GM19193 (cell line): Measurements from ENCODE around the gene SLC35F5.

Experiments used
- POLR2A ChIP-seq: IDR thresholded peaks from 4 replicates; pipeline ENCODE4 v1.6.1; 2011; ENCODE audit not compliant: insufficient read depth, insufficient read length; ENCODE audit errors: extremely low read depth

The SLC35F5 gene

GRCh38 chr2:113709022-113709421 lies 47.4 kb downstream of the SLC35F5 start:
- TF ChIP-seq POLR2A: no peak

GRCh38 chr2:113707106-113707505 lies 49.3 kb downstream of the SLC35F5 start:
- TF ChIP-seq POLR2A: no peak

- no peak for TF ChIP-seq POLR2A
Observed at GRCh38 chr2:113705982-113706523, 50.4 kb downstream of the SLC35F5 start.

- no peak for TF ChIP-seq POLR2A
Observed at GRCh38 chr2:113703386-113704299, 52.8 kb downstream of the SLC35F5 start.

- no peak for TF ChIP-seq POLR2A
Observed at GRCh38 chr2:113700186-113700841, 56.1 kb downstream of the SLC35F5 start.

- TF ChIP-seq POLR2A: no peak
Observed at GRCh38 chr2:113698892-113699447, 57.5 kb downstream of the SLC35F5 start.

- TF ChIP-seq POLR2A: no peak
Observed at GRCh38 chr2:113697516-113697915, 58.9 kb downstream of the SLC35F5 start.

- TF ChIP-seq POLR2A: no peak
Observed at GRCh38 chr2:113694438-113694837, 62.0 kb downstream of the SLC35F5 start.

- TF ChIP-seq POLR2A: no peak
Observed at GRCh38 chr2:113692698-113693428, 63.6 kb downstream of the SLC35F5 start.

- no peak for TF ChIP-seq POLR2A
Observed at GRCh38 chr2:113686537-113686936, 69.9 kb downstream of the SLC35F5 start.

- TF ChIP-seq POLR2A: no peak
Observed at GRCh38 chr2:113685471-113685870, 71.0 kb downstream of the SLC35F5 start.

- no peak for TF ChIP-seq POLR2A
Observed at GRCh38 chr2:113679457-113679856, 77.0 kb downstream of the SLC35F5 start.

- no peak for TF ChIP-seq POLR2A
Observed at GRCh38 chr2:113677330-113677729, 79.1 kb downstream of the SLC35F5 start.

GRCh38 chr2:113676623-113677266 lies 79.7 kb downstream of the SLC35F5 start:
- TF ChIP-seq POLR2A: no peak

- no peak for TF ChIP-seq POLR2A
Observed at GRCh38 chr2:113675875-113676274, 80.6 kb downstream of the SLC35F5 start.

GRCh38 chr2:113672326-113672932 lies 84.0 kb downstream of the SLC35F5 start:
- no peak for TF ChIP-seq POLR2A
